Naive thymus-derived CD8-positive, alpha-beta T cell (primary cell): ENCODE measurements around the gene GDAP2. TPM values are rescaled to one million over a fixed set of nuclear protein-coding genes. Genes with fewer than 3 reads are reported as not detected.

Experiments used
- ATAC-seq, 2 donors: fragments of 150-1000 bp; cut with Tn5 transposase in 1 of 2; sonication (Bioruptor Pico), chemical (Tn5 transposase) in 1 of 2; 1 replicate in 1 of 2; 2 replicates in 1 of 2; pipeline ENCODE4 v1.10.0; 2021; ENCODE audit warnings: mild to moderate bottlenecking in 2 of 2, moderate library complexity in 2 of 2
- POLR2A ChIA-PET: fragments of 350-600 bp; sonication (Branson Sonifier 250); formaldehyde crosslinking; loops from one replicate; lab custom pipeline; 2021; ENCODE audit warnings: antibody characterized with exemption; lab: Charles Lee
- DNase-seq, 10 donors: peaks; one replicate each; pipeline versions ENCODE4 v3.0.0 to v3.0.0-alpha.2; 2020 to 2022
- H3K27ac Mint-ChIP-seq, 10 donors: one replicate each; pipeline ENCODE4 v1.8.0; 2020 to 2022; ENCODE audit warnings: mild to moderate bottlenecking in 10 of 10, mixed read lengths in 10 of 10, moderate library complexity in 4 of 10, inconsistent platforms in 1 of 10
- H3K27me3 Mint-ChIP-seq, 5 donors: one replicate each; pipeline ENCODE4 v1.8.0; 2021 to 2022; ENCODE audit warnings: mixed read lengths in 5 of 5
- H3K36me3 Mint-ChIP-seq, 3 donors: one replicate each; pipeline ENCODE4 v1.8.0; 2020 to 2022; ENCODE audit warnings: mixed read lengths in 3 of 3, mild to moderate bottlenecking in 2 of 3, inconsistent platforms in 1 of 3
- H3K4me1 Mint-ChIP-seq, 4 donors: one replicate each; pipeline ENCODE4 v1.8.0; 2021 to 2022; ENCODE audit warnings: mixed read lengths in 4 of 4
- H3K4me3 Mint-ChIP-seq, 10 donors: one replicate each; pipeline ENCODE4 v1.8.0; 2020 to 2022; ENCODE audit warnings: mild to moderate bottlenecking in 10 of 10, mixed read lengths in 10 of 10, moderate library complexity in 6 of 10, inconsistent platforms in 1 of 10
- H3K9me3 Mint-ChIP-seq, 9 donors: one replicate each; pipeline ENCODE4 v1.8.0; 2020 to 2022; ENCODE audit warnings: mixed read lengths in 9 of 9, mild to moderate bottlenecking in 3 of 9, inconsistent platforms in 1 of 9, moderate library complexity in 1 of 9
- polyA plus RNA-seq, 3 donors: library from polyadenylated mRNA; unstranded; fragments of 300-500 nt; fragmentation: Illumina TruSeq; gene quantifications; one replicate each; pipeline ENCODE4 v1.2.3, GENCODE V29; 2021
- total RNA-seq, 8 experiments: library from RNA in 2 of 8; stranded (reverse) in 2 of 8; gene quantifications; one replicate each; pipeline ENCODE4 v1.2.3 and lab custom pipeline; 2021 to 2026

Gene GDAP2
- total and polyA plus RNA-seq, 5 experiments from 2014 or later = 5.7 to 22.5 (median 9.4) TPM

DNA sequence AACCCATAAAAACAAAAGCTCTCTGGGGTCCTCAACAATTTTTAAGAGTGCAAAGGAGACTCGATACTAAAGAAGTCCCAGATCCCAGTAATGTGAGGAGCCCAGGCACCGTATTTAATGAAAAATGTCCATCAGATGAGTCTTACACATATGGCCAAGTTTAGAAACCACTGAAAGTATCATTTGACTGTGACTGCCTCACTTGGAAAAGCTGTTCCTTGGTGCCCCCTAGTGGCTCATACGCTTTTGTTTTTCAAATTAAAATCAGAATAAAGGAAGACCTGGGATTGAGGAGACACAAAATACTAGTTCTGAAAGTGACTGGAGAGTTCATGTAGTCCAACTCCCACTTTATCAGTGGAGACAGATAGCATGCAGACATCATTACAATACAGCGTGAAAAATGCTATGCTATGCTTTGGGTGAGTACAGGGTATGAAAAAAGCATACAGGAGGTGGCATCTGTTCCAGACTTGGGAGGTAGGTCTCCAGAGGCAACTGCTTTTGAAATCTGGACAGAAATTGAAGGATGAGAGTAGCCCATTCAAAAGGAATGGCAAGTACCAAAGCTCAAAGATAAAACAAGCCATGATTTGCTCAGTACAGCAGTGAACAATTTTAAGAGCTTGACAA, 33.8 kb downstream of the GDAP2 start:
- Mint-ChIP-seq H3K27ac (peak overlapping the region in 2 of 10 donors; percentile 11 to 68), H3K4me1 (peaks cover 0 to 2% (median 0%) of the 10 kb centered on the region in 4 donors), H3K27me3 (no peaks in the 10 kb centered on the region), H3K4me3 (no peak overlapping the region), H3K36me3 (peaks cover 0 to 70% (median 16%) of the 10 kb centered on the region in 3 donors), H3K9me3 (no peaks in the 10 kb centered on the region)
- POLR2A ChIA-PET = no interaction called here
- ATAC-seq (peak in 1 of 2 donors; percentile 46), DNase-seq (peak; percentile 15 to 67 (median 46))

DNA sequence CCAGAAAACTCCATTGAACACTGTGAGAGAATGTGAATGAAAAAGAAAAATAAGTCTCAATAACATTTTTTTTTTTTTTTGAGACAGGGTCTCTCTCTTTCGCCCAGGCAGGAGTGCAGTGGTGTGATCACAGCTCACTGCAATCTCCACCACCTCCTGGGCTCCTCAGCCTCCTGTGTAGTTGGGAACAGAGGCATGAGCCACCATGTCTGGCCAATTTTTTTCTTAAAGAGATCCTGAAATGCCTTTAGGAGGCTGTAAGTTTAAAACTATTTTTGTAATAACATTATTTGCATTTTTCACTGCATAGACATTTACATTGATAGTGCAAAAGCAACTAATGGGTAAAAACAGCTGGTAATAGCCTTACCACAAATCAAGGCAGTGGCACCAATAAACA, 35.3 kb downstream of the GDAP2 start:
- Mint-ChIP-seq H3K9me3 (no peaks in the 10 kb centered on the region), H3K4me1 (peaks cover 0 to 2% (median 0%) of the 10 kb centered on the region in 4 donors), H3K27ac (no peak overlapping the region), H3K36me3 (peaks cover 0 to 66% (median 13%) of the 10 kb centered on the region in 3 donors), H3K4me3 (no peak overlapping the region), H3K27me3 (no peaks in the 10 kb centered on the region)
- POLR2A ChIA-PET = no interaction called here
- ATAC-seq = no peak
- DNase-seq = no peak

DNA sequence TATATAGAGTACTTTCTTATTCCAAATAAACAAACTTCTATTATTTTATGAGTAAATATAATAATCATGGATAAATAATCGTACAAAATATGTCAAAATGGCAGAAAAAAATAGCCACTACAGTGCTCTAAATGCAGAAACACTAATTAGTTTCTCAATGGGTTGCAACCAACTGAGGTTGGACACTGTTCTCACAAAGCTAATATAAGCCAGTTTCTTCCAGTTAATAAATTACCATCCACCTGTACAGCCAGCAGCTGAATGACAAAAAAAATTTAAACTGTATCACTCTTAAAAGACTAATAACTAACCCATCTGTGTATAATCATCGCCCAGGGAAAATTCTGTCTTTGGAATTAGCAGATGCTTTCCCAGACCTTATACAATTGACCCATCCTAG, 36.9 kb downstream of the GDAP2 start:
- ATAC-seq (no peak), DNase-seq (no peak)
- H3K9me3 Mint-ChIP-seq = no peaks in the 10 kb centered on the region
- H3K27ac Mint-ChIP-seq = no peak overlapping the region
- no peaks in the 10 kb centered on the region for H3K27me3 Mint-ChIP-seq
- H3K4me1 Mint-ChIP-seq = peaks cover 0 to 2% (median 0%) of the 10 kb centered on the region in 4 donors
- peaks cover 0 to 60% (median 11%) of the 10 kb centered on the region in 3 donors for H3K36me3 Mint-ChIP-seq
- H3K4me3 Mint-ChIP-seq = no peak overlapping the region
- POLR2A ChIA-PET = no interaction called here

DNA sequence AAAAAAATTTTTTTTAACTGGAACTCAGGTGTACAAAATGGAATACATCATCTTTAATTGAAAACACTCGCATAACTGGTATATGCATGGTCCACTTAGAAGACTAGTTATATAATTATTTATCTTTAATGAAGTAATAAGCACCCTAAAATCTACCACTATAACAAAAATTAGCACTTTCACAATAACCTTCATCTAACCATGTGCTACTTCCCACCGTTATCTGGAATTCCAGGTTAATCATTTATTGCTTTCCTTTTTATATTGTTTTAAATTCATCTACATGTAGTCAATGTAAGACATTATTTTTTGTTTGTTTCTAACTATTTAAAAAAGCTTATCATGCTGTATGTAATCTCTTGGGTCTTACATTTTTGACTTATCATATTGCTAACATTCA, 39.0 kb downstream of the GDAP2 start:
- peak overlapping the region in 1 of 10 donors; percentile 24 for H3K27ac Mint-ChIP-seq
- POLR2A ChIA-PET = no interaction called here
- peaks cover 5 to 61% (median 18%) of the 10 kb centered on the region in 3 donors for H3K36me3 Mint-ChIP-seq
- ATAC-seq (no peak), DNase-seq (no peak)
- no peaks in the 10 kb centered on the region for H3K4me1 Mint-ChIP-seq
- H3K27me3 Mint-ChIP-seq = no peaks in the 10 kb centered on the region
- no peaks in the 10 kb centered on the region for H3K9me3 Mint-ChIP-seq
- no peak overlapping the region for H3K4me3 Mint-ChIP-seq

DNA sequence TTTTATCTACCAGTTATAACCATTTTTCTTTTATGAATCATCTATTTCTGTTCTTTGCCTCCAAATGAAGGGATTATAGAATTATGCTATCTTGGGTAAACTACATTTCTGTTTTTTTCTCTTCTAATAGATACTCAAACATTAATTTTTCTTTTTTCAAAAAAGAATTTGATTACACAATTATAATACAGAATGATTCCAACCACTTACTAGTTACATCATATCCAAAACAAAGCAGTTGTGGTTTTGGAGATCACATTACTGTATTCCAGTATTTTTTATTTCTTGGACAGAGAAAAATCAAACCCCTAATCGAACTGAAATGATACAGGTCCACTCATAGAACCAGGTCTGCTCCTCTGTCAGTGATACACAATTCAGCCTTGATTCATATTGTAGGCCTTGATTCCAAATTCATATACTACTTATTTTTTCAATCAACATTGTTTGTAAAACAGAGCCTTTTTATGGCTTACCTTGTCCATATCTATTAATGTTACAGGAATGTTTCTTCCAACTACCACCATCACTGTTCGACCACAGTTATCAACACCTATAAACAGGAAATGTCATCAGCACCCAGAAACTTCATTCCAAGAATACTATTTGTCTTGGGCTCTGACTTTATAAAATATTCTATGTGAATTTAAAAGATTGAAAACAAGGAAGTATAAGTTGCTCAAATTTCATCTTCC, 43.2 kb downstream of the GDAP2 start:
- H3K9me3 Mint-ChIP-seq = no peaks in the 10 kb centered on the region
- H3K27ac Mint-ChIP-seq = no peak overlapping the region
- DNase-seq (no peak), ATAC-seq (no peak)
- no peaks in the 10 kb centered on the region for H3K4me1 Mint-ChIP-seq
- POLR2A ChIA-PET = no interaction called here
- peaks cover 5 to 67% (median 29%) of the 10 kb centered on the region in 3 donors for H3K36me3 Mint-ChIP-seq
- no peaks in the 10 kb centered on the region for H3K27me3 Mint-ChIP-seq
- H3K4me3 Mint-ChIP-seq = no peak overlapping the region

DNA sequence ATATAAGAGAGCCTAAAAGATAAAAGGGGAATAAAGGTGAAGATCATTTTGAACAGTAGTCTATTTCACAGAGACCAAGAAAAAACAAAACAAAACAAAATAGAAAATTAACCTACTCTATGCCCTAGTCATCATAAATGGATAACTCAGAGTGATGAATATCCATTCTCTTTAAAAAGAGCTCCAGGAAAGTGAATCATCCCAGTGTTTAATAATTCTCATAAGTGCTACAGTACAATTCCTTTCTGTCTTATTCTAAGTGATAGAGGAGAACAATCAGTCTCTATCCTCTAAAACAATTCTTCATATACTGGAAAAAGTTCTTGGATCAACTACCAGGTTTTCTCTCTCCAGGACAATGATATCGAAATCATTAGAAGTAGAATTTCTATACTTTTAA, 45.8 kb downstream of the GDAP2 start:
- no peaks in the 10 kb centered on the region for H3K4me1 Mint-ChIP-seq
- ATAC-seq (no peak), DNase-seq (no peak)
- H3K4me3 Mint-ChIP-seq = no peak overlapping the region
- POLR2A ChIA-PET = no interaction called here
- H3K27ac Mint-ChIP-seq = no peak overlapping the region
- H3K27me3 Mint-ChIP-seq = no peaks in the 10 kb centered on the region
- H3K9me3 Mint-ChIP-seq = no peaks in the 10 kb centered on the region
- peaks cover 5 to 53% (median 24%) of the 10 kb centered on the region in 3 donors for H3K36me3 Mint-ChIP-seq

DNA sequence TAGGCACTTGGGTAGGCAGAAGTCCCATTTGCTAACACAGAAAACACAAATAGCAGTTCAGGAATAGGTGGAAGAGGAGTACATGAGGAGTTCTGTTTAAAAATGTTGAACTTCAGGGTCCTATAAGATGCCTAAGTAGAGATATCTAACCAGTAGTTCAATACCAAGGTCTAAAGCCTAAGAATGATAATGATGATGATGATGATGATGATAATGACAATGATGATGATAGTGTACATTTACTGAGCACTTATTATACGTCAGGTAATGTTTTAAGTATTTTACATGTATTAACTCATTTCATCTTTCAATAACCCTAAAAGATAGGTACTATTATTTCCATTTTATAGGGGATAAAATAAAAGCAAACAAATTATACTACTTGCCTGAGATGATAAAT, 50.1 kb downstream of the GDAP2 start:
- no peak for DNase-seq
- no peak overlapping the region for H3K4me3 Mint-ChIP-seq
- POLR2A ChIA-PET = no interaction called here
- H3K9me3 Mint-ChIP-seq = peaks cover 3 to 17% (median 10%) of the 10 kb centered on the region in 9 donors
- H3K27ac Mint-ChIP-seq = peak overlapping the region in 1 of 10 donors; percentile 17
- H3K4me1 Mint-ChIP-seq = peaks cover 0 to 2% (median 0%) of the 10 kb centered on the region in 4 donors
- H3K36me3 Mint-ChIP-seq = peaks cover 18 to 52% (median 33%) of the 10 kb centered on the region in 3 donors
- no peaks in the 10 kb centered on the region for H3K27me3 Mint-ChIP-seq
- ATAC-seq = no peak

DNA sequence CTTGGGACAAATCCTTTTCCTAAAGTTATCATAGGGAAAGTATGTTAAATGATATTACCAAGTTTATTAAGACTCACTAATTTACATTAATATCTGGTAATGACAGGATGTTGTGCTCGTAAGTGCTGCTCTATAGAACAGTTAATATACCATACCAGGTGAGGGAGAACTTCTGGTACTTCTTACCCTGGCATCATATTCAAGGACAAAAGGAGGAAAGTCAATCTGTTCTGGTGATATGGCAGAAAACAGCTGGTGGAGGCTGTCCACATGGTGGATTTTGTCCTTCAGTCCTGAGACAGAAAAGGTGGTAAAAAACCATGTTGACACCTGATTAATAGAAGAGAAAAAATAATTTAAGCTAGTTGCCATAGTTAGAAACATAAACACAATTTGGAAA, 51.6 kb downstream of the GDAP2 start:
- H3K4me3 Mint-ChIP-seq = no peak overlapping the region
- POLR2A ChIA-PET = no interaction called here

DNA sequence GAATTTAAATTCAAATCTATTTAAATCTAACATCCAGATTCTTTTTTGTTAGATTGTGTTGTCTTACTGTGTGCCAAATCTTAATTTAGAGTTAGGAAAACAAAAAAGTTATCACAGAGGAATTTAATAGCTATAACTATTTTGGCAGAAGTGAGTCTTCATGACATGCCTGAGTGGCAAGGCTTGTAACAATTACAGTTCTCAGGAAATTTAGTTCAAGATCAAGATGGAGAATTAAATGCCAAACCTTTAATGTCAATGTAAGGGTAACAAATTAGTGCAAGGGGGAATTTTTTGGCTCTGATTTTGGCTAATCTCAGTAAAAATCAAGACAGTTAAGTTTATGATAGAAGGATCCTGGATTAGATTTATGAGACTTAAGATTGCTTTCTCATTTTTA, 58.4 kb downstream of the GDAP2 start:
- no peak for DNase-seq
- no peak for ATAC-seq
- Mint-ChIP-seq H3K36me3 (peaks cover 61 to 96% (median 65%) of the 10 kb centered on the region in 3 donors), H3K27me3 (no peaks in the 10 kb centered on the region), H3K4me3 (no peak overlapping the region), H3K27ac (no peak overlapping the region), H3K4me1 (peaks cover 0 to 2% (median 0%) of the 10 kb centered on the region in 4 donors), H3K9me3 (peaks cover 11 to 28% (median 22%) of the 10 kb centered on the region in 9 donors)
- POLR2A ChIA-PET = no interaction called here

More for the DNA sequence above, 51.6 kb downstream of the GDAP2 start:
- H3K27me3 Mint-ChIP-seq = no peaks in the 10 kb centered on the region
- H3K9me3 Mint-ChIP-seq = peaks cover 7 to 24% (median 20%) of the 10 kb centered on the region in 9 donors
- DNase-seq = no peak
- peaks cover 0 to 2% (median 0%) of the 10 kb centered on the region in 4 donors for H3K4me1 Mint-ChIP-seq
- no peak overlapping the region for H3K27ac Mint-ChIP-seq
- no peak for ATAC-seq
- H3K36me3 Mint-ChIP-seq = peaks cover 6 to 56% (median 44%) of the 10 kb centered on the region in 3 donors

DNA sequence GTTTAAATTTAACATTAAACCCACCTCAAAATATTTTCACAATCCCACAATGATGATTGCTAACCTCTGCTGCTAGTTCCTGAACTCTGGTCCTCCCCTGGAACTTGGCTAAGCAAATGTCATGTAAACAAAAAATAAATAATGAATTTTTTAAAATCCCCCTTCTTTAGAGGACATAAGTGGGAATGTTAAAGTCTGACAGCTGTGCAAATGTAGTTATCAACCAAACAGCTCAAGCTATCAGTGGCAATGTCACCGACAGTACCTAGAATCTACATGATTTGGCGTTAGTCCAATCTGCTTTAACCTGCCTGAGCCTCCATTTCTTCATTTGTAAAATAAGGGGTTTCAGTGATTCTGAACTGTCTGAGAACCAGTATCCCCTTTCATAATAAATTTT, 67.7 kb downstream of the GDAP2 start:
- Mint-ChIP-seq H3K4me1 (no peaks in the 10 kb centered on the region), H3K4me3 (no peak overlapping the region), H3K36me3 (peaks cover 7 to 37% (median 34%) of the 10 kb centered on the region in 3 donors), H3K9me3 (peaks cover 0 to 6% (median 0%) of the 10 kb centered on the region in 9 donors), H3K27me3 (no peaks in the 10 kb centered on the region), H3K27ac (no peak overlapping the region)
- no peak for DNase-seq
- no peak for ATAC-seq
- POLR2A ChIA-PET = no interaction called here

DNA sequence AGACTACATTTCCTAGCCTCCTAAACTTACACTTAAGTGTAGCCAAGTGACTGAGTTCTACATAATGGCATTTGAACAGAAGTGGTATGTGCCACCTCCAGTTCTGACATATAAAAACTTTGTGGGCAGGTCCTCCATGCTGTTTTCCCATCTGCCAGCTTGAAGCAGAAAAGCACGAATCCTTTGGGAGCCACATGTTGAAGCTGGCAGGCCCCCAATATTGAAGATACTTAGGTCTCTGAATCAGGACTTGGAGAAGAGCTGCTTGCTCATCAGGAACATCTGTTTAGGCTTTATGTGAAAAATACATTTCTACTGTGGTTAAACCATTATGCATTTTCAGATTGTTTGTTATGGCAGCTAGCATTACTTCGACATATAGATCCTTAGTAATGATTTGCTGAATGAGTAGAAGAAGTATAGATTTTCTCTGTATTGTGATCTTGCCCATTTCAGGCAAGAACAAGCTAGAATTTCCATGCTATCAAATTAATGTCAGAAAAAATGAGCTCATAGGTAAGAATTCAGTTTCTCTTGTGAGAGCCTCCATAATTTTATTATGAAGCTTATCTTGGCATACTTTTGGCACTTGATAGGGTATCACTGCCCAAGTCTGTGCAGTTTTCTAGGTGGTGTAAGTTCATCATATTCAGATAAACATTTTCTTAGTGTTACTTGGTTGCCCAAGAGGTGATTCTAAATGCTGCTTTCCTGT, 68.4 kb downstream of the GDAP2 start:
- no peak overlapping the region for H3K4me3 Mint-ChIP-seq
- no peak for DNase-seq
- peaks cover 3 to 31% (median 27%) of the 10 kb centered on the region in 3 donors for H3K36me3 Mint-ChIP-seq
- no peak for ATAC-seq
- H3K9me3 Mint-ChIP-seq = peaks cover 0 to 2% (median 0%) of the 10 kb centered on the region in 9 donors
- POLR2A ChIA-PET = no interaction called here
- H3K27me3 Mint-ChIP-seq = no peaks in the 10 kb centered on the region
- no peaks in the 10 kb centered on the region for H3K4me1 Mint-ChIP-seq
- no peak overlapping the region for H3K27ac Mint-ChIP-seq

DNA sequence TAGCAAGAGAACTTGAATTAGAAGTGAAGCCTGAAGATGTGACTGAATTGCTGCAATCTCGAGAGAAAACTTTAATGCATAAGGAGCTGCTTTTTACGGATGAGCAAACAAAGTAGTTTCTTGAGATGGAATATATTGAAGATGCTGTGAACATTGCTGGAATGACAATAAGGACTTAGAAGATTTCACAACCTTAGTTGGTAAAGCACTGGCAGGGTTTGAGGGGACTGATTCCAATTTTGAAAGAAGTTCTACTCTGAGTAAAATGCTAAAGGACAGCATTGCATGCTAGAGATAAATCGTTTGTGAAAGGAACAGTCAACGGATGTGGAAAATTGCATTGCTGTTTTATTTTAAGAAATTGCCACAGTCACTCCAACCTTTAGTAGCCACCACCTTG, 69.5 kb downstream of the GDAP2 start:
- Mint-ChIP-seq H3K4me3 (no peak overlapping the region), H3K27ac (no peak overlapping the region), H3K27me3 (no peaks in the 10 kb centered on the region), H3K4me1 (no peaks in the 10 kb centered on the region), H3K9me3 (no peaks in the 10 kb centered on the region), H3K36me3 (peaks cover 0 to 24% (median 16%) of the 10 kb centered on the region in 3 donors)
- POLR2A ChIA-PET = no interaction called here
- ATAC-seq (no peak), DNase-seq (no peak)

DNA sequence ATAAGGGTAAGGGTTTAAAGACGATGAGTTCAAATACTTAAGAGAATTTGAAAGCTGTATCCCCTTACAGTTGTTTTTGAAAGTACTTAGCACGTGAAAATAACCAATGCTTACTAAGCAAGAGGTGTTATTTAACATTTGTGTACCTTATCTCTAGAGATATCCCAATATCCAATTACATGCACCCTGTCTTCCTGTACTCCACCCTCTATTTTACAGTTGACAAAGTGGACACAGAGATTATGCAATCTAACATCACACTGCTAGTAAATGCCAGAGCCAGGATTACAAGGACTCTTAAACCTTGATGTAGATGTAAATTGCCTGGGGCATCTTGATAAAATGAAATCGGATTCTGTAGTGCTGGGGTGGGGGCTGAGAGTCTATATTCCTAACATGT, 72.0 kb downstream of the GDAP2 start:
- H3K4me3 Mint-ChIP-seq = no peak overlapping the region
- POLR2A ChIA-PET = no interaction called here

More for the DNA sequence above, 72.0 kb downstream of the GDAP2 start:
- DNase-seq = no peak
- ATAC-seq = no peak
- H3K4me1 Mint-ChIP-seq = no peaks in the 10 kb centered on the region
- no peaks in the 10 kb centered on the region for H3K27me3 Mint-ChIP-seq
- peaks cover 0 to 18% (median 18%) of the 10 kb centered on the region in 3 donors for H3K36me3 Mint-ChIP-seq
- H3K27ac Mint-ChIP-seq = no peak overlapping the region
- H3K9me3 Mint-ChIP-seq = no peaks in the 10 kb centered on the region
